Measurements from ENCODE around the gene HOXD1. TPM values are rescaled to one million over a fixed set of nuclear protein-coding genes. Genes with fewer than 3 reads are reported as not detected.

HOXD1 gene
- total RNA-seq, 1 donor from 2014 or later: not detected

GRCh38 chr2:176227874-176228273, 39.4 kb downstream of the HOXD1 start:
- Mint-ChIP-seq H3K27ac (ENCODE audit: unreplicated experiment) (no peak overlapping the region), H3K4me1 (ENCODE audit: low read depth, unreplicated experiment) (no peaks in the 10 kb centered on the region), H3K36me3 (ENCODE audit: unreplicated experiment) (no peaks in the 10 kb centered on the region), H3K9me3 (ENCODE audit: unreplicated experiment) (no peaks in the 10 kb centered on the region), H3K27me3 (ENCODE audit: unreplicated experiment) (peaks cover 2% of the 10 kb centered on the region), H3K4me3 (ENCODE audit: unreplicated experiment) (no peak overlapping the region)
- TF ChIP-seq CTCF (IDR thresholded peaks at IDR 0.05; ENCODE audit: partially characterized antibody, unreplicated experiment): no peak
- DNase-seq: no peak

- no peak for DNase-seq
- peaks cover 2% of the 10 kb centered on the region for H3K27me3 Mint-ChIP-seq (ENCODE audit: unreplicated experiment)
Observed at GRCh38 chr2:176234156-176234555, 45.7 kb downstream of the HOXD1 start.

GRCh38 chr2:176234940-176235339, 46.5 kb downstream of the HOXD1 start:
- peaks cover 2% of the 10 kb centered on the region for H3K27me3 Mint-ChIP-seq (ENCODE audit: unreplicated experiment)
- H3K36me3 Mint-ChIP-seq (ENCODE audit: unreplicated experiment): no peaks in the 10 kb centered on the region
- DNase-seq: no peak
- peaks cover 18% of the 10 kb centered on the region for H3K4me1 Mint-ChIP-seq (ENCODE audit: low read depth, unreplicated experiment)
- H3K9me3 Mint-ChIP-seq (ENCODE audit: unreplicated experiment): no peaks in the 10 kb centered on the region
- no peak for TF ChIP-seq CTCF (IDR thresholded peaks at IDR 0.05; ENCODE audit: partially characterized antibody, unreplicated experiment)
- no peak overlapping the region for H3K27ac Mint-ChIP-seq (ENCODE audit: unreplicated experiment)
- no peak overlapping the region for H3K4me3 Mint-ChIP-seq (ENCODE audit: unreplicated experiment)

More at GRCh38 chr2:176234156-176234555, 45.7 kb downstream of the HOXD1 start:
- Mint-ChIP-seq H3K9me3 (ENCODE audit: unreplicated experiment) (no peaks in the 10 kb centered on the region), H3K4me1 (ENCODE audit: low read depth, unreplicated experiment) (peaks cover 13% of the 10 kb centered on the region), H3K4me3 (ENCODE audit: unreplicated experiment) (no peak overlapping the region), H3K27ac (ENCODE audit: unreplicated experiment) (no peak overlapping the region), H3K36me3 (ENCODE audit: unreplicated experiment) (no peaks in the 10 kb centered on the region)
- no peak for TF ChIP-seq CTCF (IDR thresholded peaks at IDR 0.05; ENCODE audit: partially characterized antibody, unreplicated experiment)

- Mint-ChIP-seq H3K27me3 (ENCODE audit: unreplicated experiment) (no peaks in the 10 kb centered on the region), H3K4me1 (ENCODE audit: low read depth, unreplicated experiment) (peaks cover 18% of the 10 kb centered on the region), H3K36me3 (ENCODE audit: unreplicated experiment) (no peaks in the 10 kb centered on the region), H3K9me3 (ENCODE audit: unreplicated experiment) (no peaks in the 10 kb centered on the region), H3K4me3 (ENCODE audit: unreplicated experiment) (no peak overlapping the region), H3K27ac (ENCODE audit: unreplicated experiment) (no peak overlapping the region)
- no peak for TF ChIP-seq CTCF (IDR thresholded peaks at IDR 0.05; ENCODE audit: partially characterized antibody, unreplicated experiment)
- no peak for DNase-seq
Observed at GRCh38 chr2:176237456-176237855, 49.0 kb downstream of the HOXD1 start.

- H3K27me3 Mint-ChIP-seq (ENCODE audit: unreplicated experiment): no peaks in the 10 kb centered on the region
Observed at GRCh38 chr2:176239031-176239430, 50.6 kb downstream of the HOXD1 start.

More at GRCh38 chr2:176239031-176239430, 50.6 kb downstream of the HOXD1 start:
- Mint-ChIP-seq H3K9me3 (ENCODE audit: unreplicated experiment) (no peaks in the 10 kb centered on the region), H3K27ac (ENCODE audit: unreplicated experiment) (no peak overlapping the region), H3K4me1 (ENCODE audit: low read depth, unreplicated experiment) (peaks cover 21% of the 10 kb centered on the region), H3K4me3 (ENCODE audit: unreplicated experiment) (no peak overlapping the region), H3K36me3 (ENCODE audit: unreplicated experiment) (no peaks in the 10 kb centered on the region)
- TF ChIP-seq CTCF (IDR thresholded peaks at IDR 0.05; ENCODE audit: partially characterized antibody, unreplicated experiment): no peak
- DNase-seq: peak; percentile 32
